Mesendoderm (in vitro differentiated cells): ENCODE measurements around the gene MROH7.

ENCODE experiments used
- DNase-seq: peaks from one replicate; pipeline ENCODE4 v3.0.0; 2013
- H2AK5ac ChIP-seq: 2 replicates; pipeline ENCODE4 v1.6.1; 2013; ENCODE audit warnings: low read length, inconsistent platforms
- H2BK120ac ChIP-seq: 2 replicates; pipeline ENCODE4 v1.6.1; 2013; ENCODE audit warnings: low read depth, mild to moderate bottlenecking, low read length, moderate library complexity, mixed read lengths
- H2BK15ac ChIP-seq: replicated peaks from 2 replicates; pipeline ENCODE4 v1.6.1; 2013; ENCODE audit warnings: low read depth, mild to moderate bottlenecking, moderate library complexity
- H2BK5ac ChIP-seq: 2 replicates; pipeline ENCODE4 v1.6.1; 2013; ENCODE audit warnings: low read length, inconsistent platforms
- H3K18ac ChIP-seq: 2 replicates; pipeline ENCODE4 v1.6.1; 2013; ENCODE audit warnings: mild to moderate bottlenecking, low read length, mixed read lengths
- H3K23ac ChIP-seq: one replicate; pipeline ENCODE4 v1.6.1; 2013; ENCODE audit warnings: low read length
- H3K27ac ChIP-seq: 2 replicates; pipeline ENCODE4 v1.5.1; 2013; ENCODE audit warnings: low read depth, mild to moderate bottlenecking, inconsistent platforms, low read length, moderate library complexity
- H3K27me3 ChIP-seq: 2 replicates; pipeline ENCODE4 v1.6.1; 2013; ENCODE audit warnings: low read length, control low read depth, mild to moderate bottlenecking, inconsistent platforms; ENCODE audit not compliant: insufficient read depth, poor library complexity
- H3K36me3 ChIP-seq: 2 replicates; pipeline ENCODE4 v1.6.1; 2013; ENCODE audit warnings: low read length, inconsistent platforms; ENCODE audit not compliant: control insufficient read depth, insufficient read depth
- H3K4ac ChIP-seq: one replicate; pipeline ENCODE4 v1.6.1; 2013; ENCODE audit warnings: low read depth, mild to moderate bottlenecking, low read length, moderate library complexity
- H3K4me1 ChIP-seq: 2 replicates; pipeline ENCODE4 v1.6.1; 2013; ENCODE audit warnings: low read depth, low read length, inconsistent platforms; ENCODE audit not compliant: control insufficient read depth
- H3K4me2 ChIP-seq: 2 replicates; pipeline ENCODE4 v1.6.1; 2013; ENCODE audit warnings: low read length
- H3K4me3 ChIP-seq: 2 replicates; pipeline ENCODE4 v1.5.1; 2013; ENCODE audit warnings: mild to moderate bottlenecking, low read length
- H3K56ac ChIP-seq: one replicate; pipeline ENCODE4 v1.6.1; 2013; ENCODE audit warnings: low read length
- H3K79me1 ChIP-seq: 2 replicates; pipeline ENCODE4 v1.6.1; 2013; ENCODE audit warnings: low read length, inconsistent platforms
- H3K79me2 ChIP-seq: 2 replicates; pipeline ENCODE4 v1.6.1; 2013; ENCODE audit warnings: mild to moderate bottlenecking, low read length; ENCODE audit not compliant: control insufficient read depth, insufficient read depth
- H3K9ac ChIP-seq: 2 replicates; pipeline ENCODE4 v1.6.1; 2013; ENCODE audit warnings: low read length, inconsistent platforms
- H4K5ac ChIP-seq: one replicate; pipeline ENCODE4 v1.6.1; 2013; ENCODE audit warnings: low read length
- H4K8ac ChIP-seq: one replicate; pipeline ENCODE4 v1.6.1; 2013; ENCODE audit warnings: low read depth, mild to moderate bottlenecking, control low read depth, low read length, moderate library complexity
- WGBS: extraction: QIAGEN DNeasy Blood & Tissue Kit; methylation state at CpG from one replicate; pipeline ENCODE4 v1.1.7; 2013; ENCODE audit warnings: low lambda C conversion rate, missing lambda C conversion rate; ENCODE audit not compliant: insufficient coverage; ENCODE audit errors: extremely low coverage; 5-methylcytosine and 5-hydroxymethylcytosine counted together

Gene MROH7

DNA sequence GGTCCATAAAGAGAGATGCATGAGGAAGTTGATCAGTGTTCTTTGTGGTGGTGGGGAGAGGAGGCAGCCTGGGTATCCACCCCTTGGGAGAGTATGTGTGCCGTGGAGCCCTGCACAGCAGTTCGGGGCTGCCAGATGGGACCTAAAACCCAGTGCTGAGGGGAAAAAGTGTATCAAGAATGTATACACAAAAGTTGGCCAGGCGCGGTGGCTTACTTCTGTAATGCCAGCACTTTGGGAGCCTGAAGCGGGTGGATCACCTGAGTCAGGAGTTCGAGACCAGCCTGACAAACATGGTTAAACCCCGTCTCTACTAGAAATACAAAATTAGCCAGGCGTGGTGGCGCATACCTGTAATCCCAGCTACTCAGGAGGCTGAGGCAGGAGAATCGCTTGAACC is 70.0 kb downstream of the MROH7 start:
- no peaks in the 10 kb centered on the region for H3K36me3 ChIP-seq
- no peak overlapping the region for H3K18ac ChIP-seq
- H3K56ac ChIP-seq, result no peak overlapping the region
- H4K8ac ChIP-seq, result no peak overlapping the region
- no CpG with 5 or more reads among the region's 10 CpGs for WGBS
- no peak overlapping the region for H3K23ac ChIP-seq
- no peaks in the 10 kb centered on the region for H3K79me1 ChIP-seq
- H2AK5ac ChIP-seq, result no peak overlapping the region
- DNase-seq, result no peak
- no peak overlapping the region for H3K4me3 ChIP-seq
- H2BK120ac ChIP-seq, result no peak overlapping the region
- H3K9ac ChIP-seq, result no peak overlapping the region
- H3K27ac ChIP-seq, result no peak overlapping the region
- H3K79me2 ChIP-seq, result peaks cover 2% of the 10 kb centered on the region
- no peaks in the 10 kb centered on the region for H3K4me1 ChIP-seq
- H2BK15ac ChIP-seq, result no peak overlapping the region
- H3K27me3 ChIP-seq, result no peaks in the 10 kb centered on the region
- H2BK5ac ChIP-seq, result no peak overlapping the region
- no peak overlapping the region for H3K4me2 ChIP-seq
- no peak overlapping the region for H3K4ac ChIP-seq
- H4K5ac ChIP-seq, result no peak overlapping the region

DNA sequence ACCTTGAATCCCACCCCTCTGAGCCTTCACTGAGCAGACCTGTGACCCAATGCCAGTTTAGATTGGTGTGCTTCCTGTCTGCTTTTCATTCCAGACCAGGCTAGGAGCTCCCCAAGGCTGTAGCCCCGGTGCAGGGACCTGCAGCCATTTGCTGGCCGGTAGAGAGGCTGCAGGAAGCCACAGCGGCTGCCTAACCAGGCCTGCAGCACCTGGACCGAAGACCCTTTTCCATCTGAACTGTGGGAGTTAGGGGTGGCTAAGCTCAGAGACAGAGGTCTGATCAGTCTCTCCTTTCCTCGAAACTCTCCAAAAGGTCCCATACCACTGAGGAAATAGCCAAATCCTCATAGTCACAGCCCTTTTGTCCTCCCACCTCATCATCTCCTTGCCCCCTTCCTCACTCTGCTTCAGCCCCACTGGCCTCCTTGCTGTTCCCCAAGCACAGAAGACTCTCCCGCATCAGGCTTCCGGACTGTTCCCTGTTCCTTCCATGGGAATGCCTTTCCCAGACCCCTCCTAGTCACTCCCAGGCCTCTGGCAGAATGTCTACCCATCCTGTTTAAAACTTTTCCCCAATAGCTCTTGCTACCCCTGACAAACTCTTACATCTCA is 73.4 kb downstream of the MROH7 start:
- Histone ChIP-seq H3K4ac (no peak overlapping the region), H3K23ac (no peak overlapping the region), H3K79me2 (peaks cover 4% of the 10 kb centered on the region), H3K9ac (peak overlapping the region; percentile 53), H2BK120ac (no peak overlapping the region), H3K27me3 (no peaks in the 10 kb centered on the region), H2AK5ac (no peak overlapping the region), H4K5ac (no peak overlapping the region), H3K4me1 (no peaks in the 10 kb centered on the region), H3K18ac (no peak overlapping the region), H3K4me2 (peak overlapping the region; percentile 29), H2BK15ac (no peak overlapping the region), H3K36me3 (no peaks in the 10 kb centered on the region), H2BK5ac (no peak overlapping the region), H3K79me1 (peaks cover 3% of the 10 kb centered on the region), H3K56ac (peak overlapping the region; percentile 65), H3K27ac (no peak overlapping the region), H3K4me3 (no peak overlapping the region), H4K8ac (no peak overlapping the region)
- no CpG with 5 or more reads among the region's 7 CpGs for WGBS
- DNase-seq, result no peak

DNA sequence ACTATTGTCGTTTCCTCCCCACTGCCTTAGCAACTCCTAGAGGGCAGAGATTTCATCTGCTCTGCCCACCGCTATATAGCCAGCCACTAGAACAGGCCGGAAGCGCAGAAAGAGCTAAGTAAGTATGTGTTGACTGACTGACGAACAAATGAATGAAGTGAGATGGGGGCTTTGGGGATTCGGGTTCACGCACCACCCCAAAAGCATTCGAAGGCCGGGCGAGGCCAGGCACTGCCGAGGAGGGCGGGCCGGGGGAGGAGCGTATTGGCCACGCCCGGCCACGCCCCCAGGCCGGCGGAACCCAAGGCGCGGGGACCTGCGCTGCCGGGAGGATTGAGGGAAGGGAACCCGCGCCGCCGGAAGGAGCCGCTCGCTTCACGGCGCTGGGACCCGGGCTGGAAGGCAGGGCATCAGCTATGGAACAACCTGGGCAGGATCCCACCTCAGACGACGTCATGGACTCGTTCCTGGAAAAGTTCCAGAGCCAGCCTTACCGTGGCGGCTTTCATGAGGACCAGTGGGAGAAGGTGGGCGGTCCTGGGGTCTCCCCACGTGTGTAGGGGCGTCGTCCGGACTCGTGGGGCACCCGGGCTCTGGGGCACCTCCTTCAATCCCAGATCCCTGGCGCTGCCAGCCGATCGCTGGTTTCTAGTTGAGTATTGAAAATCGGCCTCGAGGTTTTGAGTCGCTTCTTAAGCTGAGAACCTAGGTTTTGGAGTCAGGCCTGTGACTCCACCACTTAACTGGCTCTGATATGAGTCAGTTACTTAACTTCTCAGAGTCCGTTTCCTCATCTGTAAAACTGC is 74.1 kb downstream of the MROH7 start, which contains the start of gene TTC4:
TSS of gene TTC4 (plus strand) at position 369 of the 806 bp plus-strand sequence. CDS start at position 417, 48 bp downstream.
- Histone ChIP-seq H3K4me3 (peak within 1 kb of the TSS; percentile 56), H4K8ac (peak within 1 kb of the TSS; percentile 92), H2AK5ac (no peak within 1 kb of the TSS), H3K27me3 (no peaks in the 10 kb centered on the region), H4K5ac (no peak within 1 kb of the TSS), H2BK5ac (no peak within 1 kb of the TSS), H3K4me2 (peak within 1 kb of the TSS; percentile 70), H2BK15ac (no peak within 1 kb of the TSS), H3K36me3 (no peaks in the 10 kb centered on the region), H3K56ac (peak within 1 kb of the TSS; percentile 80), H3K27ac (no peak within 1 kb of the TSS), H2BK120ac (no peak within 1 kb of the TSS), H3K23ac (no peak within 1 kb of the TSS), H3K4ac (no peak within 1 kb of the TSS), H3K9ac (peak within 1 kb of the TSS; percentile 83), H3K4me1 (no peaks in the 10 kb centered on the region), H3K79me2 (peaks cover 4% of the 10 kb centered on the region), H3K18ac (peak within 1 kb of the TSS; percentile 54), H3K79me1 (peaks cover 3% of the 10 kb centered on the region)
- WGBS, result no CpG with 5 or more reads among the region's 51 CpGs
- peak; percentile 86 for DNase-seq

DNA sequence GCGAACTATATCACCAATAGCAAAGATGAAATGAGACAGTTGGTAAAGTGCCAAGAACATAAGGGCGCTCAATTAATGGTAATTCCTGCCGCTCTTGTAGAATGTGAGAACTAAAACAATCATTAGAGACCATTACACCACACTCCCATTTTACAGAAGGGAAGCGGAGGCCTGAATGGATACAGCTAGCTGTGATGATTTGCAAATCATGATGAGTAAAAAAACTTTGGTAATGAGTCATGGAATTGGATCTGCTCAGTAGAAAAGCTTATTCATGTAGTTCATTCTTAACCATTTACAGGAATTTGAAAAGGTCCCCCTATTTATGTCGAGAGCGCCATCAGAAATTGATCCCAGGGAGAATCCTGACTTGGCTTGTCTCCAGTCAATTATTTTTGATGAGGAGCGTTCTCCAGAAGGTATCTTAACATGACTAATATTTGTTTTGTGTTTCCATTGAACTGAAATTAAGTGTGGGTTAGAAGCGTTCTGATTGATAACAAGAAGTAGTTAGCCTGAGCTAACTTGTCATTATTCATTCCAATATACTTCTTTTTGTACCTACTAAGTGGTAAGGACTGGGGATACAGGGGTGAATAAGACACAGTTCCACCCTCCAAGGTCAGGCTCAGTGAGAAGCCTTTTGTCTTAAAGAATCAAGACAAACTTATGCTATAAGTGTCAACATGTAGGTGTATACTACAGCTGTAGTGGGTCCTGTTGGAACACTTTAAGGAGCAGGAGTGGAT is 74.9 kb downstream of the MROH7 start:
- Histone ChIP-seq H3K27me3 (no peaks in the 10 kb centered on the region), H3K18ac (no peak overlapping the region), H3K23ac (no peak overlapping the region), H4K5ac (no peak overlapping the region), H2BK15ac (no peak overlapping the region), H4K8ac (peak overlapping the region; percentile 92), H3K9ac (peak overlapping the region; percentile 83), H2BK120ac (no peak overlapping the region), H2AK5ac (no peak overlapping the region), H3K79me2 (peaks cover 4% of the 10 kb centered on the region), H3K36me3 (no peaks in the 10 kb centered on the region), H2BK5ac (no peak overlapping the region), H3K79me1 (peaks cover 3% of the 10 kb centered on the region), H3K27ac (no peak overlapping the region), H3K4me3 (peak overlapping the region; percentile 56), H3K4me1 (no peaks in the 10 kb centered on the region), H3K4me2 (peak overlapping the region; percentile 70), H3K4ac (no peak overlapping the region), H3K56ac (peak overlapping the region; percentile 80)
- DNase-seq, result no peak
- no CpG with 5 or more reads among the region's 8 CpGs for WGBS

DNA sequence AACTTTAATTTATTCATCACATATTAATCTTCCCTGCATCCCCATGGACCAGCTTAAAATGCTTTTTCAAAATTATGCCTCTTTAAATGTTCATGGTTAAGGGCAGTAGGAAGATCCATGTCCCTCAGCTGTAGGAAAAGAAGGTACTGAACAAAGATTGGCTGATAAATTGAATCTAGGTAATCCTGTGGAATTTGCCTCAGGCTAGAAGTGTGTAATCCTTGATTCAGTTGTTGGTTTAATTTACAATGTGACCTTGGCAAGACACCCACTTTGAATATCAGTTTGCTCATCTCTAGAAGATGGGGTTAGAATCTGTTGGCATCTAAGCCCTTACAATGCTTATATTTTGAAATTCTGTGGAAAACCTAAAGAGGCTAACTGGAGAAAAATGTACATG is 80.1 kb downstream of the MROH7 start:
- no peak overlapping the region for H2AK5ac ChIP-seq
- H3K79me1 ChIP-seq, result peaks cover 2% of the 10 kb centered on the region
- no peak overlapping the region for H2BK120ac ChIP-seq
- H3K18ac ChIP-seq, result no peak overlapping the region
- H4K8ac ChIP-seq, result no peak overlapping the region
- no peak overlapping the region for H3K56ac ChIP-seq
- H2BK15ac ChIP-seq, result no peak overlapping the region
- no peak overlapping the region for H3K27ac ChIP-seq
- H3K27me3 ChIP-seq, result no peaks in the 10 kb centered on the region
- DNase-seq, result peak; percentile 46
- H3K4me2 ChIP-seq, result no peak overlapping the region
- no peak overlapping the region for H3K4me3 ChIP-seq
- H3K23ac ChIP-seq, result no peak overlapping the region
- peaks cover 1% of the 10 kb centered on the region for H3K79me2 ChIP-seq
- peaks cover 2% of the 10 kb centered on the region for H3K36me3 ChIP-seq
- no peak overlapping the region for H2BK5ac ChIP-seq
- H3K4ac ChIP-seq, result no peak overlapping the region
- H3K9ac ChIP-seq, result no peak overlapping the region
- H4K5ac ChIP-seq, result no peak overlapping the region
- peaks cover 1% of the 10 kb centered on the region for H3K4me1 ChIP-seq
